HEK293 (cell line): ENCODE data around the gene HCAR3.
A peak's percentile ranks its signal among the peaks of the same experiment; 100 is the strongest.

Experiments
- CTCF ChIA-PET: fragments of 350-600 bp; formaldehyde crosslinking; extraction: SDS; loops from one replicate; lab custom pipeline; 2021; ENCODE audit warnings: antibody characterized with exemption; lab: Yijun Ruan, JAX
- POLR2A ChIA-PET: fragments of 300-600 bp; formaldehyde crosslinking; extraction: SDS; loops from one replicate; lab custom pipeline; 2020; ENCODE audit warnings: antibody characterized with exemption, inconsistent platforms; lab: Yijun Ruan, JAX
- H3K27ac ChIP-seq: fragments of 200-500 bp; sonication (Bioruptor generic); 2 replicates; pipeline ENCODE4 v1.5.1; 2014; ENCODE audit warnings: low read depth, low read length, control low read depth, inconsistent platforms; ENCODE audit errors: extremely low read depth
- H3K36me3 ChIP-seq, 2 experiments: fragments of 200-500 bp in 1 of 2; sonication (Bioruptor generic) in 1 of 2; 1 replicate in 1 of 2; 2 replicates in 1 of 2; pipeline ENCODE4 v1.5.1; 2014 to 2017; ENCODE audit warnings: inconsistent platforms in 2 of 2, low read length in 2 of 2; ENCODE audit not compliant: control insufficient read depth in 2 of 2, insufficient read depth in 1 of 2
- H3K4me1 ChIP-seq: fragments of 200-500 bp; sonication (Bioruptor generic); 2 replicates; pipeline ENCODE4 v1.5.1; 2014; ENCODE audit warnings: mild to moderate bottlenecking, low read length, inconsistent platforms; ENCODE audit not compliant: control insufficient read depth, insufficient read depth
- H3K4me3 ChIP-seq: 2 replicates; pipeline ENCODE4 v1.5.1; 2011; ENCODE audit warnings: low read depth, mild to moderate bottlenecking, control low read depth, low read length, moderate library complexity
- H3K9me3 ChIP-seq: fragments of 200-500 bp; sonication (Bioruptor generic); 2 replicates; pipeline ENCODE4 v1.5.1; 2014; ENCODE audit warnings: low read depth, low read length, inconsistent platforms; ENCODE audit not compliant: control insufficient read depth, insufficient read depth
- ATF2 ChIP-seq: fragments of 450-650 bp; formaldehyde crosslinking; IDR thresholded peaks from 2 replicates; pipeline ENCODE4 v1.5.1; 2016; ENCODE audit warnings: missing biosample characterization, missing genetic modification characterization, low read depth
- BCL11A ChIP-seq: fragments of 450-650 bp; formaldehyde crosslinking; IDR thresholded peaks from 2 replicates; pipeline ENCODE4 v1.5.1; 2016; ENCODE audit warnings: low read depth, missing biosample characterization, missing genetic modification characterization
- IKZF3 ChIP-seq: fragments of 450-650 bp; IDR thresholded peaks from 2 replicates; pipeline ENCODE4 v1.5.0; 2018; ENCODE audit warnings: missing biosample characterization, mild to moderate bottlenecking, missing genetic modification characterization, moderate library complexity
- INSM2 ChIP-seq: fragments of 450-650 bp; formaldehyde crosslinking; IDR thresholded peaks from 2 replicates; pipeline ENCODE4 v1.5.1; 2016; ENCODE audit warnings: missing biosample characterization, missing genetic modification characterization
- KLF16 ChIP-seq: fragments of 450-650 bp; formaldehyde crosslinking; IDR thresholded peaks from 2 replicates; pipeline ENCODE4 v1.5.1; 2017; ENCODE audit warnings: missing biosample characterization, missing genetic modification characterization
- KLF7 ChIP-seq: fragments of 450-650 bp; formaldehyde crosslinking; IDR thresholded peaks from 2 replicates; pipeline ENCODE4 v1.5.1; 2016; ENCODE audit warnings: missing biosample characterization, missing genetic modification characterization, borderline replicate concordance
- MZF1 ChIP-seq: fragments of 450-650 bp; formaldehyde crosslinking; IDR thresholded peaks from 2 replicates; pipeline ENCODE4 v1.5.1; 2017; ENCODE audit warnings: missing biosample characterization, missing genetic modification characterization, borderline replicate concordance
- REST ChIP-seq: fragments of 450-650 bp; formaldehyde crosslinking; IDR thresholded peaks from 2 replicates; pipeline ENCODE4 v1.5.1; 2016; ENCODE audit warnings: missing biosample characterization, missing genetic modification characterization
- SALL2 ChIP-seq: fragments of 450-650 bp; formaldehyde crosslinking; IDR thresholded peaks from 2 replicates; pipeline ENCODE4 v1.5.0; 2017; ENCODE audit warnings: missing biosample characterization, mild to moderate bottlenecking, missing genetic modification characterization, borderline replicate concordance
- ZBTB10 ChIP-seq: fragments of 450-650 bp; formaldehyde crosslinking; IDR thresholded peaks from 2 replicates; pipeline ENCODE4 v1.5.1; 2016; ENCODE audit warnings: missing biosample characterization, missing genetic modification characterization
- ZNF132 ChIP-seq: fragments of 450-650 bp; formaldehyde crosslinking; IDR thresholded peaks from 2 replicates; pipeline ENCODE4 v1.5.1; 2017; ENCODE audit warnings: missing biosample characterization, missing genetic modification characterization, borderline replicate concordance
- ZNF169 ChIP-seq: fragments of 450-650 bp; formaldehyde crosslinking; IDR thresholded peaks from 2 replicates; pipeline ENCODE4 v1.5.1; 2016; ENCODE audit warnings: missing biosample characterization, missing genetic modification characterization
- ZNF2 ChIP-seq: fragments of 450-650 bp; formaldehyde crosslinking; IDR thresholded peaks from 2 replicates; pipeline ENCODE4 v1.5.1; 2016; ENCODE audit warnings: missing biosample characterization, missing genetic modification characterization
- ZNF223 ChIP-seq: fragments of 450-650 bp; formaldehyde crosslinking; IDR thresholded peaks from 2 replicates; pipeline ENCODE4 v1.5.1; 2016; ENCODE audit warnings: missing biosample characterization, missing genetic modification characterization
- ZNF266 ChIP-seq: fragments of 450-650 bp; formaldehyde crosslinking; IDR thresholded peaks from 2 replicates; pipeline ENCODE4 v1.5.1; 2016; ENCODE audit warnings: missing biosample characterization, missing genetic modification characterization, low read depth
- ZNF335 ChIP-seq: fragments of 450-650 bp; formaldehyde crosslinking; conservative IDR thresholded peaks from 2 replicates; pipeline ENCODE4 v1.5.1; 2016; ENCODE audit warnings: missing biosample characterization, missing genetic modification characterization
- ZNF341 ChIP-seq: fragments of 450-650 bp; formaldehyde crosslinking; IDR thresholded peaks from 2 replicates; pipeline ENCODE4; 2016; ENCODE audit warnings: low read depth, missing biosample characterization, missing genetic modification characterization
- ZNF391 ChIP-seq: fragments of 450-650 bp; formaldehyde crosslinking; IDR thresholded peaks from 2 replicates; pipeline ENCODE4 v1.5.1; 2016; ENCODE audit warnings: low read depth, missing biosample characterization, missing genetic modification characterization, borderline replicate concordance
- ZNF433 ChIP-seq: fragments of 450-650 bp; formaldehyde crosslinking; IDR thresholded peaks from 2 replicates; pipeline ENCODE4 v1.5.1; 2016; ENCODE audit warnings: missing biosample characterization, missing genetic modification characterization, low read depth
- ZNF555 ChIP-seq: fragments of 450-650 bp; formaldehyde crosslinking; conservative IDR thresholded peaks from 2 replicates; pipeline ENCODE4 v1.5.1; 2017; ENCODE audit warnings: missing biosample characterization, mild to moderate bottlenecking, missing genetic modification characterization, inconsistent platforms
- ZNF596 ChIP-seq: fragments of 450-650 bp; IDR thresholded peaks from 2 replicates; pipeline ENCODE4 v1.5.0; 2018; ENCODE audit warnings: missing biosample characterization, mild to moderate bottlenecking, missing genetic modification characterization, moderate library complexity
- ZNF600 ChIP-seq: fragments of 450-650 bp; formaldehyde crosslinking; IDR thresholded peaks from 2 replicates; pipeline ENCODE4 v1.5.1; 2016; ENCODE audit warnings: missing biosample characterization, missing genetic modification characterization
- ZNF692 ChIP-seq: fragments of 450-650 bp; formaldehyde crosslinking; IDR thresholded peaks from 2 replicates; pipeline ENCODE4 v1.5.1; 2016; ENCODE audit warnings: missing biosample characterization, missing genetic modification characterization
- ZNF747 ChIP-seq: fragments of 450-650 bp; formaldehyde crosslinking; IDR thresholded peaks from 2 replicates; pipeline ENCODE4 v1.5.1; 2016; ENCODE audit warnings: missing biosample characterization, missing genetic modification characterization
- ZNF768 ChIP-seq: fragments of 450-650 bp; formaldehyde crosslinking; IDR thresholded peaks from 2 replicates; pipeline ENCODE4 v1.5.1; 2018; ENCODE audit warnings: missing biosample characterization, mild to moderate bottlenecking, missing genetic modification characterization

Gene HCAR3

GRCh38 chr12:122740351-122740750 is 23.7 kb upstream of the HCAR3 start (continued):
- TF ChIP-seq ZBTB10 (no peak), INSM2 (tag by site-specific recombination) (no peak), BCL11A (tag by site-specific recombination) (no peak), ATF2 (peak; percentile 84), ZNF391 (tag by site-specific recombination) (no peak), ZNF768 (no peak)

GRCh38 chr12:122738571-122738970 is 22.0 kb upstream of the HCAR3 start:
- no peaks in the 10 kb centered on the region for H3K36me3 ChIP-seq
- H3K4me3 ChIP-seq = no peak overlapping the region
- no peak overlapping the region for H3K27ac ChIP-seq
- CTCF ChIA-PET = interaction anchor here (1.3 kb wide), 1 partner anchor 14 kb away, joined by 4 read pairs; the partner anchor contains the start of gene DENR
- TF ChIP-seq ZNF132 = no peak
- no peak for TF ChIP-seq ZNF266 (tag by site-specific recombination)
- no peak for TF ChIP-seq ZNF2
- TF ChIP-seq ZNF335 = no peak
- no peak for TF ChIP-seq REST (tag by site-specific recombination)
- no peak for TF ChIP-seq KLF16
- TF ChIP-seq ZNF596 (tag by site-specific recombination) = no peak
- TF ChIP-seq SALL2 (tag by site-specific recombination) = no peak
- no peaks in the 10 kb centered on the region for H3K9me3 ChIP-seq
- no peaks in the 10 kb centered on the region for H3K4me1 ChIP-seq
- POLR2A ChIA-PET = interaction anchor here (0.5 kb wide), 1 partner anchor 741 kb away, joined by 5 read pairs; no protein-coding TSS in a partner anchor

GRCh38 chr12:122732611-122733010 is 16.0 kb upstream of the HCAR3 start:
- Histone ChIP-seq H3K27ac (no peak overlapping the region), H3K9me3 (no peaks in the 10 kb centered on the region), H3K36me3 (no peaks in the 10 kb centered on the region), H3K4me1 (no peaks in the 10 kb centered on the region), H3K4me3 (no peak overlapping the region)
- TF ChIP-seq ZNF555 (tag by site-specific recombination) (no peak), ZNF341 (tag by site-specific recombination) (no peak), ZNF768 (no peak), IKZF3 (no peak), ZNF433 (no peak), ZNF169 (tag by site-specific recombination) (no peak), KLF7 (tag by site-specific recombination) (no peak), ZNF747 (tag by site-specific recombination) (no peak), ZNF600 (tag by site-specific recombination) (no peak), ZNF692 (tag by site-specific recombination) (no peak), MZF1 (no peak), ZNF223 (tag by site-specific recombination) (no peak)
- CTCF ChIA-PET = no interaction called here
- POLR2A ChIA-PET = no interaction called here
